ENCODE data around the gene PPP5C.
"Not testable (repeated sequence)": the region's sequence is repeated elsewhere in the genome, so short reads cannot be mapped to it uniquely, and the experiment has no call there.

PPP5C gene

DNA sequence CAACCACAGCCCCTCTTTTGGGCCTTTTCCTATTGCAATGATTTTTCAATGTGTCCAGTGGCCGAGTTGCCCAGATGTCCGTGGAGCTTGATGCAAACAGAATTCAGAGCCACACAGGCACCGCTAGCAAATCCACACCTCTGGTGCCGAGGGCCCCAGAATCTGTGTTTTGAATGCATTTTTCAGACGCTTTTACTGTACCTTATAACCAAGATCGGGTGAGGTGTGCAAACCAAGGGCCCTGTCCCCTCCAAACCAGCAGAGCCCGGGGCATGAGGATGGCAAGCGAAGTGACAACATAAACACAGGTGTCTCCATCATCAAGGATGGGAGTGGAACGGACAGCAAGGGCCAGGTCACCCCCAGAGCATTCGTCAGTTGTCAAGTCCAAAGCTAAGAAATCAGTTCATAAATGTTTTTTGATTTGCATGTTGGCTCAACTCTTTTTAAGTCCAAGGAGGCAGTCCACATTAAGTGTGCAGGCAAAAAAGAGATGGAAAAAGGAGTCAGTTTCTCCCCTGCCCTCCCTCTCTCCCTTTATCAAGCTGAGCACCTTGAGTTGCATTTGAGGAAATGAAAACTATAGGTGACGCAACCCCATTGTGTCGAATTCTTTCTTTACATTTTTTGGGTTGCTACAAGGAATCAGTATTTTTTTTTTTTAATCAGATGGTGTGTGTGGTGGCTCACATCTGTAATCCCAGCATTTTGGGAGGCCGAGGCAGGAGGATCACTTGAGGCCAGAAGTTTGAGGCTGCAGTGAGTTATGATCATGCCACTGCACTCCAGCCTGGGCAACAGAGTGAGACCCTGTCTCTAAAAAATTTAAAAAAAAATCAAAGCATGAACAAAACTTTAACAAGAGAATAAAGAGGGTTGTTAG, 63.6 kb downstream of the PPP5C start:
- DNase-seq (ENCODE audit: low read depth): no peak

DNA sequence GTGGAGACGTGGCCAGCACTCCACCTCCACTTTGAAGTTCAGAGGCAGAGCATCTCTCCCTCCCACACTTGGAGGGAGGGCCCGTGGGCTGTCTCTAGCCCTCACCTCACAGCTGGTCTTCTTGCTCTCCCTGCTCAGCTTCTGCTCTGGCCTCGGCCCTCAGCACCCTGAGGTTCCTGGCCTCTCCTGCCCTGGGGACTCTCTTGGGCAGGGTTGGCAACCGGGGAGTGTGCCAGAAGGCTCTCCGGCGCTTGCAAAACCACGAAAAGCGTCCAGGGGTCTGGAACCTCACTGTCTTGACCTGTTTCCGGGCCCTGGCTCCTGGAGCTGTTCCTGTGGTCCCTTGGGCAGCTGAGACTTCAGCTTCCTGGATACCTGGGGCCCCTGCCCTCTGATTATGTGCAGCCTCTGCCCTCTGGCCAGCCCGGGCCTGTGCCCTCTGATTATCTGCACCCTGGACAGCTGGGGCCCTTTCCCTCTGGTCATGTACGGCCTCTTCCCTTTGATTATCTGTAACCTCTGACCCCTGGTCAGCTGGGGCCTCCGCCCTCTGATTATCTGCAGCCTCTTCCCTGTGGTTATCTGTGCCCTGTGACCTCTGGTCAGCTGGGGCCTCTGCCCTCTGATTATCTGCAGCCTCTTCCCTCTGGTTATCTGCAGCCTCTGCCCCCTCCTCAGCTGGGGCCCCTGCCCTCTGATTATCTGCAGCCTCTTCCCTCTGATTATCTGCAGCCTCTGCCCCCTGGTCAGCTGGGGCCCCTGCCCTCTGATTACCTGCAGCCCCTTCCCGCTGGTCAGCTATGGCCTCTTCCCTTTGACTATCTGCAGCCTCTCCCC, 64.4 kb downstream of the PPP5C start:
- no peak for DNase-seq (ENCODE audit: low read depth)

DNA sequence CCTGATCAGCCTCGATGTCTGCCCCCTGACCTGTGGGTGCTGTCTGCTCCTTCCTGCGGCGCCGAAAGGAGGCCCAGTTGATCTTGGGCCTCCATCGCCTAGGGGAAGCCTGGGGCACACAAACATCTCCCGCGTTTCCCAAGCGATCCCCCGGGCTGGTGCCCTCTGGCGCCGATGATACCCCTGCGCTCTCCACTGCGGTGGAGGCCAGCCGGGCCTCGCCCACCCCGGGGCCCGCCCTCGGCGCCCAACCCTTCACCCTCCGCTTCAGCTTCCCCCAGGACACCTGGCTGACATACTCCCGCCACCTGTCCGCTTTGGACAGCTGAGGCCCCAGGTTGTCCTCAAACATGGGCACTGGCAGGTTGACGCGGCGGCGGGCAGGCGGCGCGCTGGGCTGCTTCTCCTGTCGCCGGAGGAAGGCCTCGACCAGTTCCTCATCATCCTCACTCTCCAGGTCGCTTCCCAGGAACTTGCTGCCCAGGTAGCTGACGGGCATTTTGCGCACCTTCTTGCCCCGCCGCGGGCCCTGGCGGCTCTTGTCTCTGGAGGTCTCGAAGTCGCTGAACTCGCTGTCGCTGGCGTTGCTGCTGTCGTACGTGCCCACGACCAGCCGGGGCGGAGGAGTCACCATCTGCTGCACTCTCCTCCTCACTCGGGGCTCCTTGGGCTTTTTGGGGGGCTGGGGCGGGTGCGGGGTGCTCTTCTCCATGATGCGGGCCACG, 65.2 kb downstream of the PPP5C start:
- DNase-seq (ENCODE audit: low read depth): no peak

DNA sequence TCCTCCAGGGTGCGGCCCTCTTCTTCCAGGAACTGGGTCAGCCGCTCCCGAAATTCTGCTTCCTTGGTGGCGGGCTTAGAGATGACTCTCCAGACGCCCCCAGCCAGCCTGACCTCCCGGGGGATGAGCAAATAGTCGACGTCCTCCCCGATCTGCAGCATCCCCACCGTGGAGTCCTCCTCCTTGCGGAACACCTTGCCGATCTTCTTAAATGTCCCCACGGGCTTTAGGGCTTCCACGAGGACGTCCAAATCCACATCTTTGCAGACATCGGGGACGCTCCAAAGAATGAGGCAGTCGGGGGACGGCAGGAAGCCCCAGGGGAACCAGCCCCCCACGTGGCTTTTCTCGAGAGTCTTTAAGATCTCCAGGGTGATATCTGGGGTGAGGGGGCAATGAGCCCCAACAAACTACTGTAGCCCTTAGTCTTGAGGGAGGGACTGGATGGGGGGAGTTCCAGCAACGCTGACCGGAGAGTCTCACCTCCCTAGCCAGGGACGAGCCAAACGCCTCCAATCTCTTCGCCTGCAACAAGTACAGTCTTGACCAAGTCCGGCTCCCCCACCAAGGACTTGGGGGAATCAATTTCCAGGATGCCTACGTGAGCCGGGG, 65.9 kb downstream of the PPP5C start:
- DNase-seq (ENCODE audit: low read depth): no peak

DNA sequence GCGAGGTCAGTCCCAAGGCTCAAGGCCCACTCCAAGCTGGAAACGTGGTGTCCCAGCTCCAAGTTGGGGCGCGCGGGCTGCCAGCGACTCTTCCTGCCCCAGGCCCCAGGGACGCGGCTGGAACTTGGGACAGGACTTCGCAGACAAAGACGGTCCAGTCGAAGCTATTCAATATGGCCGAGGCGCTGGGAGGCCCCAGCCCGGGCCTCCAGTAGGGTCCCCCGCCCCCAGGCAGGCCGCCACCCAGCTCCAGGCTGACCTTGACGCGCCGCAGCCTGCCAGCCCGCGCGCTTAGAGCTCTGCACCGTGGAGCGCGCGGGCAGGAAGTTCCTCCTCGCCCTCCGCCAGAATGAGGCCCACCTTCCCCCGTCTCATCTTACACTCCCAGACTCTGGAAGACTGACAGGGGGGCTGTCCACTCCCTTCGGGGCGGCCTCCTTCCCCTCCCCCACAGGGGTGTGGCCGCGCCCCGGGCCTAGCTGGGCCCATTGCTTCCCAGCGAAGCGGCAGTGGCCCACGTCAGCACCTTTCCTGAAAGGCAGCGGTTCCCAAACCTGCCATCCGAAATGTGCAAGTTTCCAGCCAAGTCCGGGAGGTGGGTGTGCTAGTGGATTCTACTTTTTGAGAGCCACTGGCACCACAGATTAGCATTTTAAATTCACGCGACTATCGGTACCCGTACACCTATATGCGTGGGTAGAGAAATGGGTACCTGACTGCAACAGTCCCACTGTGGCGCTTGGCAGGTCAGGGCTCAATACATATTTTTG, 66.6 kb downstream of the PPP5C start, which contains the start of gene CCDC8:
Gene CCDC8 (minus strand): TSS at position 303 of the 770 bp plus-strand sequence. CDS start 754 bp downstream, outside the sequence.
- DNase-seq (ENCODE audit: low read depth): no peak

DNA sequence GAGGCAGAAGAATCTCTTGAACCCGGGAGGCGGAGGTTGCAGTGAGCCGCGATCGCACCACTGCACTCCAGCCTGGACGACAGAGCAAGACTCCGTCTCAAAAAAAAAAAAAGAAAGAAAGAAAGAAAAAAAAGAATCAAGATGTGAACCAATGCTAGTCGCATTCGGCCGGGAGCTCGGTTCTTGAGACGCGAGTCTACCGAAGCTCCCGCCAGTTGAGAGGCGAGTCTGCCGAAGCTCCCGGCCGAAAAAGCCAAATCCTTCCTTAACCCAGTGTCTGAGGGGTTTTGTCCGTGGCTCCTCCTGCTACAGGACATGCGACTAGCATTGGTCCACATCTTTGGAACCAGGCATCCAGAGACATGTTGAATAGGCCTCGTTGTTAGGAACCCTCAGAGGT, 68.0 kb downstream of the PPP5C start:
- not testable (repeated sequence) for DNase-seq (ENCODE audit: low read depth)

DNA sequence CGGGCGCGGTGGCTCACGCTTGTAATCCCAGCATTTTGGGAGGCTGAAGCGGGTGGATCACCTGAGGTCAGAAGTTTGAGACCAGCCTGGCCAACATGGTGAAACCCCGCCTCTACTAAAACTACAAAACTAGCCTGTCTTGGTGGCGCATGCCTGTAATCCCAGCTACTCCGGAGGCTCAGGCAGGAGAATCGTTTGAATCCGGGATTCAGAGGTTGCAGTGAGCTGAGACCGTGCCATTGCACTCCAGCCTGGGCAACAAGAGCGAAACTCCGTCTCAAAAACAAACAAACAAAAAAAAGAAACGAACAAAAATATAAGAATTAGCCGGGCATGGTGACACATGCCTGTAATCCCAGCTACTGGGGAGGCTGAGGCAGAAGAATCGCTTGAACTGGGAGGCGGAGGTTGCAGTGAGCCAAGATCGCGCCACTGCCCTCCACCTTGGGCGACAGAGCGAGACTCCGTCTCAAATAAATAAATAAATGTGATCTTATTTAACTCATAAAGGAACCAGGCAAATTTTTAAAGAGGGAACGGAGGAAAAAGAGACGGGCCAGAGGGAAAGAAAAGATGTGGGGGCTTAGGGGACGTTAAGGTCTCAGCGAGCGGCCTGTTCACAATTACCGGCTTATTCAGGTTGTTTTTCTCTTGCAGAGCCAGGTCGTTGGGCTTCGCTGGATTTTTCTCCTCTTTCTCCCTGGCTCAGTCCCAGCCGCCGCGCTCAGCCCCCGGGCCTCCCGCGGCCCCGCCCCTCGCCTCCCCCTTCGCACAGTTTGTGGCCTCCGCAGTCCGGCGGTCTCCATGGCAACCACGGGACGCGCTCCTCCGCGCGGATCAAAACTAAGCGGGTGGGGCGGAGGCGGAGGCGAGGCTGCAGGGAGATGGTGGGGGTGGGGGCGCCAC, 69.2 kb downstream of the PPP5C start:
- not testable (repeated sequence) for DNase-seq (ENCODE audit: low read depth)

DNA sequence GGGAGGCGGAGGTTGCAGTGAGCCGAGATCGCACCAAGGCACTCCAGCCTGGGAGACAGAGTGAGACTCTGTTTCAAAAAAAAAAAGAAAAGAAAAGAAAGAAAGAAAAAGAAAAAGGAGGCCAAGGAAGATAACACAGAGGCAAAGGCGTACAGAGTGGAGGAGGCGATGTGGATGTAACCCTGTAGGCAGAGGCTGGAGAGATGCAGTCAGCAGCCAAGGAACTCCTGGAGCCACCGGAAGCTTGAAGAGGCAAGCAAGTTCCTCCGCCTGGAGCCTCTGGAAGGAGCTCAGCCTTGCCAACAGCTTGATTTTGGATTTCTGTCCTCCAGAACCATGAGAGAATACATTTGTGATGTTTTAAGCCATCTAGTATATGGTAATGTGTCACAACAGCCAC, 73.2 kb downstream of the PPP5C start:
- no peak for DNase-seq (ENCODE audit: low read depth)

DNA sequence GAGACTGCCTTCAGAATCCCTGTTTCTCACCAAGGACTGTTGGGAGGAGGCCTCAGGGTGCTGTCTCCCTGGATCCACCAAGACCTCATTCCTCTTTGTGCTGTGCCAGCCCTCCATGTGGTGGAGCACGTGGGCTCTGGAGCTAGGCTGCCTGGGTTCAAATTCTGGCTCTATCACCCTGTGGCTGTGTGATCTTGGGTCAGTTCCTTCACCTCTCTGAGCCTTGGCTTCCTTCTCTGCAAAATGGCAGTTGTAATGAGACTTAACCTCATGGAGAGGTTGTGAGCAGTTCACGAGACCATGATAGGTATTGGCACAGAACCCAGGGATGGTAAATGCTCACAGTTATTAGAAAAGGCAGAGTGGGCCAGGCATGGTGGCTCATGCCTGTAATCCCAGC, 75.5 kb downstream of the PPP5C start:
- DNase-seq (ENCODE audit: low read depth): no peak

DNA sequence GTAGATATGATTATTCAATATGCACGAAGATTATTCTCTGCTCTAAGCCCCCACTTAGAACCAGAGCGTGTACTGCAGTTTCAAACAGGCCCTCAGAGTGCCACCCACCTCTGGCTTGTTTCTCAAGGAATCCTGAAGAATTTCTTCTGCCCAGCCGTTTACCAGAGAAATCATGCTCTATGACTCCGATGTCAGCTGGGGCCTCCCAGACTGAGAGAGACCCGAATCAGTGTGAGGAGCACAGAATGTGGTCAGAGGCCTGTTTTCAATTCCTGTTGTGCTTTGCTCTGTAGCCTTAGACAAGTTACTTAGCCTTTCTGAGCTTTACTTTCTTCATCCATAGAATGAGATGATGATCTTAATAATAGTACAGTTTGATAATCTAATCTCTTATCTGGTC, 76.3 kb downstream of the PPP5C start:
- no peak for DNase-seq (ENCODE audit: low read depth)

DNA sequence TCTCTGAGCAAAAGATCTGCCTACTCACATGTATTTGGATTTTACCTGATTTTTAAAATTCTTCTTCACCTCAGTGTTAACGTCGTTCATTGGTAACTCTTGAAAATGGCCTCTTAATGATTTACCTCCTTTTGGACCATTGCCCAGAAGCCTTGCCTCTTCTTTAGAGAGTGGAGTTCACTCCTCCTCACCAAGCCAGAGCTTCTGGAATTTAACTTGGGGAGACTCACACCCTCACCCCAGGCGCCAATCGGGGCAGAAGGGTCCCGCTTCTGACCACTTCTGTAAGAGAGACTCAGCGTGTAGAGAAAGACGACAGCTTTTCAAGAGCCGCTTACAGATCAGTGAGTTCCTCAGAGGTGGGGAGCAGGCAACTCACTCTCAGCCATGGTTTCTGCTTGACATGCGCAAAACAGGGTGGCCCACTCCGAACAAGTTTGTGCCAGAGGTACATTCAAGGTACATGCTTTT, 79.2 kb downstream of the PPP5C start:
- no peak for DNase-seq (ENCODE audit: low read depth)

DNA sequence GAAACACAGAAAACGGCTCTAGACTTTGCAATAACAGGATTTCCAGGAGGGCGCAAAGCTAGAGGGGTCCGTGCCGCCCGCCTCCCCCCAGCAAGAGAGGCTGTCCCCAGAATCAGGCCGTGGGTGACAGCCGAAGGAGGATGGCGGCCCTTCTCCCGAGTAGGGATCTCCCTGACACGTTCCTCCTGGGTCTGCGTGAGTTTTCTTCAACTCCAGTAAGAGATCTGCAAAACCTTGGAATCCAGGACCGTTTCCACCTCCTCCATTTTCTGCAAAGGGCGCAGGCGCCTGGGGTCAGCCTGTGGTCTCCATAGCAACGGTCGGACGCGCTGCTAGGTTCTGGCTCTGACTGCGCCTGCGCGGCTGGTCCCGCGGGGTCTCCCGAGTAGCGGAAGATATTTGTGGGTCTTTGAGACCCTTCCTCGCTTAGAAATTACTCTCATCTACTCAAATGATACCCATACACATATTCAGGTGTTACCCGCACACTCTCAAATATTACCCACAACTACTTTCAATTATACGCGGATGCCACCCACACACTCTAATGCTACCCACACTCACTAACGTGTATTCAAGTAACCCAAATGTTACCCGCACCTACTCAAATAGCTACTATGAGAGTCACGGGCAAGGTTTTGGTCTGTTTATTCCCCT, 79.7 kb downstream of the PPP5C start:
- no peak for DNase-seq (ENCODE audit: low read depth)

DNA sequence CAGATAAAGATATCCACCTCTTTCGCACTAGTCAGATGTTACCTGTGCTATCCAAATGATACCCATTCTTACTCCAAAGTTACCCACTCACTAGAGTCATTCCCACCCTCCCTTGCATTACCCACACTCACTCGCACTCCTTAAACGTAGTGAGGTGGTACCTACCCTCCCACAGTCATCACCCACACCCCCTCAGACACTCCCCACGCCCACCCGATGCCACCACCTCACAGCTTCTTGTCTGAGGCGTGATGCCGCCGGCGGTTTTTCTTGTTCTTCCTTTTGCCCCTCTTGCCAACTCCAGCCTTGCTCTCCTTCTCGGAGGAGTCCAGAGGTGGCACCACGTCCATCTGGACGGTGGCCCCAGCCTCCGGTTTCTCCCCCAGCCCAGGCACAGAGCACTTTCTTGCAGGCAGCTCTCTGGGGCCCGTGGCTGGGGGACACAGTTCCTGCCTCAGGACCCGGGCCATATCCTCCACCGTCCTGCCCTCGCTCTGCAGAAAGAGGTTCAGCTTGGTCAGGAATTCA, 80.7 kb downstream of the PPP5C start:
- DNase-seq (ENCODE audit: low read depth): no peak

DNA sequence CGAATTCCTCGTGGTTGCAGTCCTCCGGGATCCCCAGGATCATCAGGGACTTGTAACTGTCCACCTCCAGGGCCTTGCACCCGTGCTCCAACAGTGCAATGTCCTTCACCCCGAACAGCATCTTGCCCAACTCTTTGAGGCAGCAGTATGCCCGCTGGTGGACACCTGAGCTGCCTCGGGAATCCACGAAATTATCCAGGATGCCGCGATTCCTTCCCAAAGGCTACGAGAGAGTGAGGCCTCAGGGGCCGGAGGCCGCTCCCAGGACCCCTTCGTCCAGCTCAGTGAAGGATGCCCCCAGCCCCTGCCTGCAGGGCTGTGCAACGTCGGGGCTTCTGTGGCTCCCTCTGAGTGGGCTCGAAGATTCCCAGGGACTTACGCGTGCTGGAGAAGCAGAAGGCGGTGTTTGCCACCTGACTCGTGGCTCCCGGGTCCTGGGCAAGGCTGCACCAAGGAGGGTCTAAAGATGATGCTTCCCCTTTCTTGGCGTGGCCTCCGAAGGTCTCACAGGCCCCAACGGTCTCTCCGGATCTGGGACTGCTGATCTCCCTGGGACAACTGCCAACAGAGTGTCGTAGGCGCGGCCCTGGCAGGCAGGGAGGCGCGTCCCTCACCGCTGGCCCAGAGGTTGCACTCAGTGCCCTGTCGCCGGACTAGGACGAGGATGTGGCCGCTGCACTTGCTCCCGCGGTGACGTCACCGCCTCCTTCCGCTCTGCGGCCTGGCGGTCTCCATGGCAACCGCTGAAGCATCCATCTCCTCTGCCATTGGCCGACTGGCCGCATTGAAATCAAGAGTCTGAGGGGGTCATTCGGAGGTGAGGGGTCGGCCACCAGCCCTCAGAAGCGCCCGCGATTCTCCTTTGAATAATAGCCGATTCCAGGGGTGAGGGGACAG, 81.6 kb downstream of the PPP5C start, which contains the start of gene PNMA8C:
Gene PNMA8C (minus strand): TSS at position 698 of the 897 bp plus-strand sequence. CDS start 577 bp downstream, at position 121.
- peak; percentile 20 for DNase-seq (ENCODE audit: low read depth)

DNA sequence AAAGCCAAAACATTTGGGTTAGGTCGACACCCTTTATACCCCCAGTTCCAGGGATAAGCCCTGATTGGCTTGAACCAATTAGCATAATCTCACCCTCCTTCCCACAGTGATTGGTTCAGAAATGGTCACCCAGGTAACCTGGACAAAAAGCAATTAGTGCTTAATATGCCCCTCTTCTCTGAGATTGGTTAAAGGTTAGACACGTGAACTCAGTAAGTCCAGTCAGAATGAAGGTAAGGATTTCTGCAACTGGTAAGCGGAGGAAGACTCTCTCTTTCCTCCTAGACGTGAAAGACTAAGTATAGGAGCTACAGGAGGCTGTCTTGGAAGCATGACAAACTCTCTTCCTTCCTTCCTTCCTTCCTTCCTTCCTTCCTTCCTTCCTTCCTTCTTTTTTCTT, 83.1 kb downstream of the PPP5C start:
- DNase-seq (ENCODE audit: low read depth): no peak

DNA sequence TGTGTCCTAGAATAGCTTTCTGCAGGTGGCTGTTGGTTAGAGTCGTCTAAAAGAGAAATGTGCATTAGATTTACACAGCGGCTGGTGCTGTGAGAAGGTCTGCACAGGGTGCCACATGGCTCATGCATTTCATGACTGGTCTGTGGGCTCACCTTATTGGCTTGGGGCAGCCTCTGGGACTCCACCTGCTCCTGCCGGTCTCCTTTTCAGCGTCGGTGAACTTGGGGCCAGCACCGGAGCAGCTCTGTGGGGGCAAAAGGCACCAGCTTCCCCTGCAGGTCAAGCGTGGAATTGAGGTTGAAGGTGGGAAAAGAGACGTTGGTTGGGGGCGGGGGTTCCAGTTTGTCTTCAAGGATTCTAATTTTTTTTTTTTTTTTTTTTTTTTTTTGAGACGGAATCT, 84.9 kb downstream of the PPP5C start:
- no peak for DNase-seq (ENCODE audit: low read depth)

DNA sequence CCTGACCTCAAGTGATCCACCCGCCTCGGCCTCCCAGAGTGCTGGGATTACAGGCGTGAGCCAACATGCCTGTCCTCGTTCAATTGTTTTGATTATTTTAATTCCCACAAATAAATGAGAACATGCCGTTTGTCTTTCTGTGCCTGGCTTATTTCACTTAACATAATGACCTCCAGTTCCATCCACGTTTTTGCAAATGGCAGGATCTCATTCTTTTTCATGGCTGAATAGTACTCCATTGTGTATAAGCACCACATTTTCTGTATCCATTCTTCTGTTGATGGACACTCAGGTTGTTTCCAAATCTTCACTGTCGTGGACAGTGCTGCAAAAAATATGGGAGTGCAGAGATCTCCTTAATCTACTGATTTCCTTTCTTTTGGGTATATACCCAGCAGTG, 86.6 kb downstream of the PPP5C start:
- DNase-seq (ENCODE audit: low read depth): not testable (repeated sequence)

DNA sequence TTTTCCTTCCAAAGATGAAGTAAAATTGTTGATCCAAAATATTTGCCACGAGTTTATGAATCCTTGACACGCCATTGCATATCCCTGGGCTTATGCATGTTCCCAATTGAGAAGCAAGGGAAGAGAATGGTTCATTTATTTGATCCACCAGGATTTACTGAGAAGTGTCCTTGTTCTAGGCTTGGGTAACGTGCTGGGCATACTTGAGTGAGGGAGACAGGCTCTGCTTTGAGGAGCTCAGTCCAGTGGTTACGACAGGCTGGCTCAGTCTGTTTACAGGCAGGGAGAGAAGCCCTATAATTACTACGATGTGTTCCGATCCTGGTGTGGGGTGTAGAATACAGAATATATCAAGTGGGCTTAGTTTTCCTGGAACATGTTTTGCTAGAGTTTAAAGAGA, 88.1 kb downstream of the PPP5C start:
- no peak for DNase-seq (ENCODE audit: low read depth)

Measured in stimulated activated CD8-positive, alpha-beta memory T cell treated with anti-CD3 and anti-CD28 coated beads, Interleukin-12 subunit alpha, Interleukin-12 subunit beta, amount 100 ng/mL, for 1 hour (primary cell).